H54 (cell line): Measurements from ENCODE around the gene ARHGEF6.

Source experiments
- DNase-seq: peaks from one replicate; pipeline ENCODE4 v3.0.0; 2011; ENCODE audit warnings: low spot score, mixed read lengths; ENCODE audit not compliant: insufficient read length
- FAIRE-seq: peaks from 3 replicates; lab custom pipeline; 2011; peaks lifted over from hg19 to GRCh38; lab: Jason Lieb, UNC
- POLR2A ChIP-seq: IDR thresholded peaks from 2 replicates; pipeline ENCODE4 v1.6.1; 2011; ENCODE audit warnings: low read depth, mild to moderate bottlenecking, low read length

Gene ARHGEF6

DNA sequence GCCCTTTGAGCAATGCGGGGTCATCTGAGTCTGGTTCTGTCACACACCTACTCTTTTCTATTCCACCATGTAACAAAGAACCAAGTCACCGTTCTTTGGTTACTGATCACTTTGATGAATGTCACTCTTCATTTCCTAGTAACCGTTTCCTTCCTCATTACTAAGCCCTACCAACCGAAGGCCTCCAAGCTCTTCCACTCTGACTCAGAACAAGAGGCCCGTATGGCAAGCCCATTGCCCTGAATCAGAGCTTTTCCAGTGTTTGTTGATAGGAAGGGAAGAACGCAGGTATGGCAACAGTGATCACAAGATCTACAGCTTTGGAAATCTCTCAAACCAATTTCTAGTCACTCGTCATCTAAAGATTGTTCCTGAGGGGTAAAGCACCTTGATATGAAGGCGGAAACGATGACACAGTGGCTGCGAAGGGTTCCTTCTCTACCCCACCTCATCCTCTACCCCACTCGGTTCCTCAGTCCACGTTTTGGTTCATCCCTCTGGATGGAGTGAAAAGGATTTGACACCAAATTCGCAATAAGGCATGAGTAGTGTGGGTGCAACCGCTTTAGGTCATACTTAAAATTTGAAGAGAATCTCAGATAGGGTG is 160.7 kb downstream of the ARHGEF6 start:
- TF ChIP-seq POLR2A = no peak
- DNase-seq (no peak), FAIRE-seq (no peak)

DNA sequence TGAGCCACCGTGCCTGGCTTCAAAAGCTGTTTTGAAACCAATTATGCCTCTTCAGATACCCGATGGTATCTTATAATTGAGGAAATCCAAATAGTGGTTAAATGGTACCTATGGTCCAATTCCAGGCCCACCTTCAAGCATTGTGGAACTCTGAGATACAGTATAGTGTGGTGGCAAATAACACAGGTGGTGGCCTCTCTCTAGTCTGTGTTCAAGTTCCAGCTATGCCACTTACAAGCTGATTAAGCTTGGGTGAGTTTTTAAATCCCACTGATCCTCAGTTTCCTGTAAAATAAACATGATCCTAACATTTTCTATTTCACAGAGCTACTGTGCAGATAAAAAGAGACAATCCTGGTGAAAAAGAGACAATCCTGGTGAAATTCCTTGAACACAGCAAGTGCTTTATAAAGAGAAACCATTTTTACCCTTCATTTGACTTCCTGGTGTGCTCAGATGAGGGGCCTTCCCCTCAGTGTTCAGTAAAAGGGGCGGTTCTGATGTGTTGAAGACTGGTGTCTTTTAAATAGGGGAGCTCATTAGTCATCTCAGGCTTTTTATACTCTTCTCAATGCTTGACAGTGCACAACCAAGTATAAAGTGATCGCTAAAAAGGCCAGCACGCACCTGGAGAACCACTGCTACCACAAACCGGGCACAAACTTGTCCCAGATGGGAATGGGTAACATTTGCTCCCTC is 163.6 kb downstream of the ARHGEF6 start:
- no peak for FAIRE-seq
- DNase-seq = no peak
- no peak for TF ChIP-seq POLR2A
